GM19239 (cell line): ENCODE results near the gene PTGES3L.
"Not testable (repeated sequence)": the region's sequence is repeated elsewhere in the genome, so short reads cannot be mapped to it uniquely, and the experiment has no call there.

Source experiments
- DNase-seq: peaks from one replicate; pipeline ENCODE4 v3.0.0; 2011; ENCODE audit warnings: low spot score; ENCODE audit not compliant: insufficient read length
- FAIRE-seq: peaks from 2 replicates; lab custom pipeline; 2011; peaks lifted over from hg19 to GRCh38; lab: Jason Lieb, UNC

PTGES3L gene

GRCh38 chr17:42985225-42985624 is 5.3 kb upstream of the PTGES3L start:
- DNase-seq = peak; percentile 63

DNA sequence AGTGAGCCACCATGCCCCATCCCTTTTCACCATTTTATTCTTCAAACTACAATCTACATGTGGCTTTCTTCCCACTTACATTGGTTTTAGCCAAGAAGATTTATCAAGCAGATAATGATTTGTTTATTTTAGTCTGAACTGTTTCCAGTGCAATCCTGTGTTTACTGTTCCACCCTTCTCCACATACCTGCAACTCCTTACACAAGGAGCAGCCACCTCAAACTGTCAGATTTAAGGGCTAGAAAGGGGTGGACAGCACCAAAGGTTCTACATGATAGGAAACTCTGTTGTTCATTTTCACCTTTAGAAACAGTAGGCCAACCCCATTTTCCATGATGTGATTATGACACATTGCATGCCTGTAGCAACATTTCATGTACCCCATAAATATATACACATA is 2.4 kb upstream of the PTGES3L start:
- DNase-seq (no peak), FAIRE-seq (no peak)

More at GRCh38 chr17:42985225-42985624, 5.3 kb upstream of the PTGES3L start:
- FAIRE-seq = peak; percentile 89

DNA sequence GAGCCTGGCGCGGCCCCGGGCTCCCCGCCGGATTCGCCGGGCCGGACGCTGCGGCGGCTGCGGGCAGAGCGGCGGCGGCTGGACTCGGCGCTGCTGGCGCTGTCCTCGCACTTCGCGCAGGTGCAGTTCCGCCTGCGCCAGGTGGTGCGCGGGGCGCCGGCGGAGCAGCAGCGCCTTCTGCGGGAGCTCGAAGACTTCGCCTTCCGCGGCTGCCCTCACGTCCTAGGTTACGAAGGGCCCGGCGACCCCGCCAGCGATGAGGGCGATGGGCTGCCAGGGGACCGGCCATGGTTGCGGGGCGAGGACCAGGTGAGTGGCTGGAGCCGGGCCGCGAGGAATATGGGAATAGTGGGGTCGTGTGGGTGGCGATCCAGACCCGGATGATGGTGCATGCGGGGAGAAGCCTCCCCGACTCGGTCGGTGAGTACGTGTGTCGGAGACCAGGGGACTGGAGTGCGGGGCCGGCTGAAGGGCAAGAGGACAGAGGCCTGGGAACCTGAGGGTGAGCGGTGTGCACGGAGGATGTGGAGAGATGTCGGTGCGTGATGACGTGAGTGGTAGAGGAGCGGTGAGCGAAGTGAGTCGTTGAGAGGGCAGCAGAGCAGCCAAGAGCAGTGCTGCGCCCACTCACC is 1.0 kb upstream of the PTGES3L start:
- no peak for FAIRE-seq
- DNase-seq = peak; percentile 63

- peak; percentile 77 for FAIRE-seq
- DNase-seq = peak; percentile 88
Observed at GRCh38 chr17:42980274-42980765, 440 bp upstream of the PTGES3L start, which contains the start of gene RUNDC1. Gene RUNDC1, plus strand, starts transcription at chr17:42980565. Its CDS starts 12 bp downstream, at chr17:42980577.

DNA sequence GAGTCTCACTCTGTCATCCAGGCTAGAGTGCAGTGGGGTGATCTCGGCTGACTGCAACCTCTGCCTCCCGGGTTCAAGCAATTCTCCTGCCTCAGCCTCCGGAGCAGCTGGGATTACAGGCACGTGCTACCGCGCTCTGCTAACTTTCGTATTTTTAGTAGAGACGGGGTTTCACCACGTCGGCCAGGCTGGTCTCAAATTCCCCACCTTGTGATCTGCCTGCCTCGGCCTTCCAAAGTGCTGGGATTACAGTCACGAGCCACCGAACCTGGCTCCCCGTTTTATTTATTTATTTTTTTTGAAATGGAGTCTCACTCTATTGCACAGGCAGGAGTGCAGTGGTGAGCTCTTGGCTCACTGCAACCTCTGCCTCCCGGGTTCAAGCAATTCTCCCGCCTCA is 4.2 kb downstream of the PTGES3L start:
- not testable (repeated sequence) for FAIRE-seq, DNase-seq

GRCh38 chr17:42975265-42975664 is 4.6 kb downstream of the PTGES3L start:
- no peak for FAIRE-seq

GRCh38 chr17:42973323-42973722 is 6.6 kb downstream of the PTGES3L start:
- DNase-seq, FAIRE-seq: not testable (repeated sequence)

More at GRCh38 chr17:42975265-42975664, 4.6 kb downstream of the PTGES3L start:
- no peak for DNase-seq

- DNase-seq (no peak), FAIRE-seq (no peak)
Observed at GRCh38 chr17:42971589-42971988, 8.3 kb downstream of the PTGES3L start.

DNA sequence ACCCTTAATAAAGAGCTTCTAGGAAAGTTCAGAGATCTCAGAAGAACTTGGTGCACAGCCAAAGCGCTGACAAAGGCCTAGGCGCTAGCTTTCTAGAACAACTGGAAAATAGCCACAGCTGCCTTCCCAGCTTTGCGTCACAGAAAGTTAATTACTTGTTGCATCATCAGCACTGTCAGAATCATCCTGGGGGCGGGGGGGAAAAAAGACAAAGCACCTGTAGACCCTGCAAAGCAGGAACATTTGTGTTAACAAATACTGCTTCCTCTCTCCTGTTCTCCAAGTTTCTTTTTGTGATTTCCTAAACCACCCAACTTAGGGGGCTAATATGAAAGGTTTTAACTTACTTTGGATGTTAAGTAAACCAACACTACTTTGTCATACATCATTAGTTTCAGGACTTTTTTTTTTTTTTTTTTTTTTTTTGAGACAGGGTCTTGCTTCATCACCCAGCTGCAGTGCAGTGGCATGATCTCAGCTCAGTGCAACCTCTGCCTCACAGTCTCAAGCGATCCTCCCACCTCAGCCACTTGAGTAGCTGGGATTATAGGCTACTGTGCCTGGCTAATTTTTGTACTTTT is 10.8 kb downstream of the PTGES3L start:
- DNase-seq (no peak), FAIRE-seq (no peak)

DNA sequence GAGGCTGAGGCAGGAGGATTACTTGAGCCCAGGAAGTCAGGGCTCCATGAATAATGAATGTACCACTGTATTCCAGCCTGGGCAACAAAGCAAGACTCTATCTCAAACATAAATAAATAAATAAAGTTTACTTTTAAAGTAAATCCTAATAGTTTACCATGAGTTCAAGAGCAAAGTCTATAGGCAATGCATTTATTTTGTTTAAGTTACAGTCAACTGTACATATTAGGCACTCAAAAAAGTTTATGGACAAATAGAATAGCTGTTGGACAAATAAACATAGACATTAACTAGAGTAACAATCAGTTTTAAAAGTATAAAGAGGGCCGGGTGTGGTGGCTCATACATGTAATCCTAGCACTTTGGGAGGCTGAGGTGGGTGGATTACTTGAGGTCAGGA is 12.0 kb downstream of the PTGES3L start:
- FAIRE-seq = no peak

GRCh38 chr17:42964161-42964932 is 15.5 kb downstream of the PTGES3L start, which contains the start of gene AARSD1:
Gene AARSD1, minus strand, starts transcription at chr17:42964454. Its CDS starts 14 bp downstream, at chr17:42964440.
- peak; percentile 89 for DNase-seq
- peak; percentile 96 for FAIRE-seq

More for the DNA sequence above, 12.0 kb downstream of the PTGES3L start:
- no peak for DNase-seq

DNA sequence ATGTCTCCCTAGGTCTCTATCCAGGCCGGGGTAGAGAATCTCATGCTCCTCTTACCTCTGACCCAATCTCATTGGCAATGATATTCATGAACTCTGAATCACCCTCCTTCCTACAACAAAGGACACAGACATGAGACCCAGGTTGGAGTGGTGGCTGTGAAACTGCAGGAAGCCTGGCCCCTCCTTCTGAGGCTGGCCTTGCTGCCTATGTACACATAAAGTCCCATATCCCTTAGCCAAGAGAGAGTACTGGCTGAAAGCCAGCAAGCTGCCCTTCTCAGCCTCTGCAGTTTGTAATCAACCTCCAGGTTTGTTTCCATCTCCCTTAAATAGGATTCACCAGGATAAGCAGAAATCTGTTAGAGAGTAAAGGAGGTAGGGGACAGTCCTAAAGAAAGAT is 26.2 kb downstream of the PTGES3L start:
- FAIRE-seq (no peak), DNase-seq (no peak)

DNA sequence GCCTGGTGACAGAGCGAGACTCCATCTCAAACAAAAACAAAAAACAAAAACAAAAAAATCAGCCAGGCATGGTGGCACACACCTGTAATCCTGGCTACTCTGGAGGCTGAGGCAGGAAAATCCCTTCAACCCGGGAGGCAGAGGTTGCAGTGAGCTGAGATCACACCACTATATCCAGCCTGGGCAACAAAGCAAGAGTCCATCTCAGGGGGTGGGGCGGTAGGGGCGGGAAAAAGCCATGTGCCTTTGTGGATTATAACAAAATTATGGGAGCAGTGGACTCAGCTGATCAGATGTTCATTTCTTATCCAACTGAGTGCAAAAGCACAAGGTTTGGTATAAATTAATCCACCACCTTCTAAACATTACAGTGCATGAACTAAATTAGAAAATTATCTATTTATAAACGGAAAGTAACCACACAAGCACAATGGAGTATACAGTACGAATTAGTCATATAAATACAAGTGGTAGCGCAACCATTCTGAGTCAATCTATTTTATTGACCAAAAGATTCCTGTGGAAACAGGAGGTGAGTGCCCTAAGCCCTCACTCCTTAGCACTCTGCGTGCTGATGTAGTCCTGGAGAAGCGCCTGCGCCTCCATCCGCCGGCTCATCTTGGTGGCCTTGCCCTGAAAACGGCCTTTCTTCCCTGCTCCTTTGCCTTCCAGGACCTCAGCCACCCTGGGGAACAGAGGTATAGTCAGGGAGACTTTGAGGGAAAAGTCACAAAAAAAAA is 29.7 kb downstream of the PTGES3L start:
- DNase-seq (no peak), FAIRE-seq (no peak)

GRCh38 chr17:42946812-42947211 is 33.1 kb downstream of the PTGES3L start:
- DNase-seq (no peak), FAIRE-seq (no peak)

DNA sequence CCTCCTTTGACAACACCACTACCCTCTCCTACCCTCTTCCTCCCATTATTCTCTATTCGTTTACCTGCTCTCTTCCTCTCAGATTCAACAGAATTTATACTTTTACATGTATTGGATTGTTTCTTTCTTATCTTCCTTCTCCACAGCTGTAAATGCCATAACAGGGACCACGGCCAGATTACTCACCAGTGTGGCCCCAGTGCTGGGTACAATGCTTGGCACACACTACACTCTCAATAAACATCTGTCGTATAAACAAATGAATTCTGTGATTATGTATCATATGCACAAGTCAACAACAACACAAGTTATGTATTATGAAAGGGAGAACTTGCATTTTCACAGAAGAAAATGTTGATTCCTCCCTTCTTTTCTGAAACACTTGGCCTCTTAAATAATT is 35.7 kb downstream of the PTGES3L start:
- DNase-seq = no peak
- no peak for FAIRE-seq

DNA sequence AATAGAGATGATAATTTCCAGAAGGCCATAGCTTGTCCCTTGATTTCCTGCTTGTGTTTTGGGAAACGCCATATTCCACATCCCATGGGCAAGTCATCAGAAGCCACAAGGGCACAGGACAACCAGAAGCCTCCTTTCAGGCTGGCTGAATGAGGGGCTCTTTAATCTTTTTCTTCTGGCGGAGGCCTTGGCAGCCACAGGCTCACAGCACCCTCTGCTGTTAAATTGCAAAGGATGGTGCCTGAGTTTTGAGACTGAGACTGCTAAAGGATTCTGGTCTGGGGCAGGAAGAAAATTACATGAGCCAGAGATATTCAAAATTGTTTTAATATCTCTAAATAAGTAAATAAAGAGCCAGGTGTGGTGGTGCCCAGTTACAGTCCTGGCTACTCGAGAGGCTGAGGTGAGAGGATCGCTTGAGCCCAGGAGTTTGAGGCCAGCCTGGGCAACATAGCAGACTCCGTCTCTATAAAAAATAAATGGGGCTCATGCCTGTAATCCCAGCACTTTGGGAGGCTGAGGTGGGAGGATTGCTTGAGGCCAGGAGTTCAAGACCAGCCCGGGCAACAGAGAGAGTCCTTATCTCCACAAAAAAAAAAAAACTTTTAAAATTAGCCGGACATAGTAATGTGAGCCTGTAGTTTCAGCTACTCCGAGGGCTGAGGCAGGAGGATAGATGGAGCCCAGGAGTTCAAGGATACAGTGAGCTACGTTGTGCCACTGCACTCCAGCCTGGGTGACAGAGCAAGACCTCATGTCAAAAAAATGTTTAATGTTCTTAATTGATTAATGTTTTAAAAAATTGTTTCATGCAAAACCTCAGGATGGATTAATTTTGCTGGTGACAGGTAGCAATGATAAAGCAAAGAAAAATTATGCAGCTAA is 41.9 kb downstream of the PTGES3L start:
- DNase-seq = no peak

GRCh38 chr17:42929497-42929844 is 50.4 kb downstream of the PTGES3L start:
- FAIRE-seq = no peak
- DNase-seq = no peak

More for the DNA sequence above, 41.9 kb downstream of the PTGES3L start:
- peak; percentile 52 for FAIRE-seq

DNA sequence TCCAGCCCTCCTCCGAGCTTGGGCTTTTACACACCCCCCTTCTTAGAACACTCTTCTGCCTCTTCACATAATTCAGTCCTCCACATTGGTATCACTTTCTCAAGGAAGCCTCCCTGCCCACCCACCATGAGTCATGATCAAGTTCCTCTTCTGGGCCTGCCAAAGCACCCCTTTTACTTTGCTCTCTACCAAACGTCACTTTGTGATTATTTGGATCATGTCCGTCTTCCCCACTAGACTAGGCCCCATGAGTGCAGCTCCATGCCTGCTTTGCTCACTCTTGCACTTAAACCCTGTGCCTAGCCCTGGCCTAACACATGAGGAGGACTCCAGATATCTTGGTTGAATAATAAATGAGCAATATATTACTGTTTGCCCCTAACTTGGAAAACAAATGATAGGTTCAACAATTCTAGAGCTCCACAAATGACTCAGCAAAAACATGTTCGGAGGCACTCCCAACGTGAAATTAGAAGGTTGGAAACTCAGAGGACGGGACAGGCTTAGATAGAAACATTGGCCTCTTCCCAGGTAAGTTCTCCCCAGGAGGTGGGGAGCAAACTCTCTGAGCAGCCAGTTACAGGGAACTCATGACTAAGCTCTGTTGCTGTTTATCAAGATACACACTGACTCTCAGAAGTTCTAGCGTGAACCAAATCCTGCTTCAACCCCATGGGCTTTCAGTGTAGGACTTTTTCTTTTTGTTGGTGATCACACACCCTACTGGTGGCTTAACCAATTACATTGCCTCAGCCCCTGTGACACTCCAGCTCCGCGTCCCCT is 51.0 kb downstream of the PTGES3L start:
- DNase-seq (peak; percentile 51), FAIRE-seq (peak; percentile 75)
